Tibial nerve (tissue), 4 donors: ENCODE data around the gene CLHC1.
A peak's percentile ranks its signal among the peaks of the same experiment; 100 is the strongest.

Source experiments
- EP300 ChIP-seq, 2 donors: sonication (generic); formaldehyde crosslinking; IDR thresholded peaks; one replicate each; pipeline ENCODE4 v1.6.1; 2017; ENCODE audit warnings: antibody characterized with exemption in 2 of 2, mild to moderate bottlenecking in 1 of 2
- POLR2A ChIP-seq, 2 donors: fragments of 450-650 bp; IDR thresholded peaks; one replicate each; pipeline ENCODE4 v1.6.1; 2017; ENCODE audit warnings: antibody characterized with exemption in 2 of 2, mild to moderate bottlenecking in 2 of 2, moderate library complexity in 2 of 2
- TF ChIP-seq, protein P1 (sequence below), 5 experiments: fragments of 200-600 bp in 3 of 5; fragments of 450-650 bp in 2 of 5; sonication (generic) in 3 of 5; IDR thresholded peaks; one replicate each; pipeline ENCODE4 v1.5.1; 2016 to 2019; ENCODE audit warnings: antibody characterized with exemption in 5 of 5, mild to moderate bottlenecking in 3 of 5, moderate library complexity in 2 of 5

DNA sequence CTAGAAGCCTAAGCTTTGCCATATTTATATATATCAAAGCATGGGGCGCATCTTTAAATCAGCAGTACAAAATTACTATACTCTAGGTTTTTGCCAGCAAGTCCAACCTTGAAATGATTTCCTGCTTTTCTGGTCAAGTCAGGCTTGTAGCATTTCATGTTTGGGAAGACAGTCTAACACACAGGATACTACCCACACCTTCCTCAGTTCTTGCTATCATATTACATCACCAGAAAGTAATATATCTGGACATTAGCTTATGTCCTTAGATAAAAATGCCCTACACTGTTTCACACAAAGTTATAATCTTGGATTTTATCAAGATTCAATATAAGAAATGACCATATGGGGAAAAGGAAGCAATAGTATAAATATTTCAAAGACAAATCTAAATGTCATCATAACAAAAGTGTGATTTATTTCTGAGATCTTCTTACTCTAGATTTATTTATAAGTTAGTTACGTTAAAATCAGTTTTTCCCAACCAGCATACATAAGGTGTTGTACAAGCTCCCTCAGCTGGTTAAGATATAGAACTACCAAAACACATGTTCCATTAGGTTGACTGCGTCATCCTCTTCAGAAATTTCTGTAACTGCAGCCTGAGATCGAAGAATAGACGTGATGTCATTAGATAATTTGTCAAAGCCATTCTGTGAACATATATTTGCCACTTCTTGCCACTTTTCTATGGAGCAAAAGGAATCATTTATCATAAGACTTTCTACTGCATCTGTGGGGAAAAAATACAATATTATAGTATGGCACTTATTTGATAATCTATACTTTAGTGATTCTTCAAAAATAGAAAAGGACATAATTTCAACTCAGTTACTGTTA lies 56.6 kb downstream of the CLHC1 start:
- TF ChIP-seq, protein P1, sequence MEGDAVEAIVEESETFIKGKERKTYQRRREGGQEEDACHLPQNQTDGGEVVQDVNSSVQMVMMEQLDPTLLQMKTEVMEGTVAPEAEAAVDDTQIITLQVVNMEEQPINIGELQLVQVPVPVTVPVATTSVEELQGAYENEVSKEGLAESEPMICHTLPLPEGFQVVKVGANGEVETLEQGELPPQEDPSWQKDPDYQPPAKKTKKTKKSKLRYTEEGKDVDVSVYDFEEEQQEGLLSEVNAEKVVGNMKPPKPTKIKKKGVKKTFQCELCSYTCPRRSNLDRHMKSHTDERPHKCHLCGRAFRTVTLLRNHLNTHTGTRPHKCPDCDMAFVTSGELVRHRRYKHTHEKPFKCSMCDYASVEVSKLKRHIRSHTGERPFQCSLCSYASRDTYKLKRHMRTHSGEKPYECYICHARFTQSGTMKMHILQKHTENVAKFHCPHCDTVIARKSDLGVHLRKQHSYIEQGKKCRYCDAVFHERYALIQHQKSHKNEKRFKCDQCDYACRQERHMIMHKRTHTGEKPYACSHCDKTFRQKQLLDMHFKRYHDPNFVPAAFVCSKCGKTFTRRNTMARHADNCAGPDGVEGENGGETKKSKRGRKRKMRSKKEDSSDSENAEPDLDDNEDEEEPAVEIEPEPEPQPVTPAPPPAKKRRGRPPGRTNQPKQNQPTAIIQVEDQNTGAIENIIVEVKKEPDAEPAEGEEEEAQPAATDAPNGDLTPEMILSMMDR (IDR thresholded peaks at IDR 0.05): peak; percentile 36 to 71 (median 39)
- TF ChIP-seq POLR2A (IDR thresholded peaks at IDR 0.05) (no peak), EP300 (IDR thresholded peaks at IDR 0.05) (no peak)
